ENCODE data around the gene NFKBIL1. TPM values are rescaled to one million over a fixed set of nuclear protein-coding genes. Genes with fewer than 3 reads are reported as not detected.
A peak's percentile ranks its signal among the peaks of the same experiment; 100 is the strongest.

The NFKBIL1 gene
- total RNA-seq, 3 donors from 2014 or later, result 22.3 to 34.7 (median 26.5) TPM

DNA sequence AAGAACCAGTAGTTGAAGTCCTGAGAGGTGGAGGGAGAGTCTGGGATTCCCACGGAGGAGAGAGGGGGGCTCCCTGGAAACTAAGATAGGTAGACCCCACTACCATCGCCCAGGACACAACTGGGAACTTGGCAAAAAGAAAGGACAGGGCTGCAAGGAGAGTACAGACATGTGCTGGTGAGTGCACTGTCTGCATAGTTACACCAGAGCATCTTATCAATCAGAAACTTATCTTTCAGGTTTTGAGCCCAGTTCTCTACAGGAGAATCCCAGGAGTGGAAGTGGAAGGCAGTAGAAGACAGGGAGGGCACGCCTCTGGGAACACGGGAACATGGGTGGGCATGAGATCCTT lies 12.2 kb downstream of the NFKBIL1 start:
- no peak for DNase-seq (ENCODE audit: low spot score in 2 of 2)
- intact Hi-C loops (cut with DNase I; ENCODE audit: low total_unique reads), result no loop called here
- no peaks in the 10 kb centered on the region for H3K4me1 ChIP-seq
- no peaks in the 10 kb centered on the region for H3K27me3 ChIP-seq
- peak overlapping the region in 1 of 2 donors; percentile 38 for H3K27ac ChIP-seq
- H3K36me3 ChIP-seq, result no peaks in the 10 kb centered on the region
- no peak overlapping the region for H3K4me3 ChIP-seq
- no peaks in the 10 kb centered on the region for H3K9me3 ChIP-seq
- TF ChIP-seq, protein P1, sequence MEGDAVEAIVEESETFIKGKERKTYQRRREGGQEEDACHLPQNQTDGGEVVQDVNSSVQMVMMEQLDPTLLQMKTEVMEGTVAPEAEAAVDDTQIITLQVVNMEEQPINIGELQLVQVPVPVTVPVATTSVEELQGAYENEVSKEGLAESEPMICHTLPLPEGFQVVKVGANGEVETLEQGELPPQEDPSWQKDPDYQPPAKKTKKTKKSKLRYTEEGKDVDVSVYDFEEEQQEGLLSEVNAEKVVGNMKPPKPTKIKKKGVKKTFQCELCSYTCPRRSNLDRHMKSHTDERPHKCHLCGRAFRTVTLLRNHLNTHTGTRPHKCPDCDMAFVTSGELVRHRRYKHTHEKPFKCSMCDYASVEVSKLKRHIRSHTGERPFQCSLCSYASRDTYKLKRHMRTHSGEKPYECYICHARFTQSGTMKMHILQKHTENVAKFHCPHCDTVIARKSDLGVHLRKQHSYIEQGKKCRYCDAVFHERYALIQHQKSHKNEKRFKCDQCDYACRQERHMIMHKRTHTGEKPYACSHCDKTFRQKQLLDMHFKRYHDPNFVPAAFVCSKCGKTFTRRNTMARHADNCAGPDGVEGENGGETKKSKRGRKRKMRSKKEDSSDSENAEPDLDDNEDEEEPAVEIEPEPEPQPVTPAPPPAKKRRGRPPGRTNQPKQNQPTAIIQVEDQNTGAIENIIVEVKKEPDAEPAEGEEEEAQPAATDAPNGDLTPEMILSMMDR (IDR thresholded peaks at IDR 0.05), result no peak
- TF ChIP-seq POLR2AphosphoS5 (IDR thresholded peaks at IDR 0.05) (no peak), POLR2A (IDR thresholded peaks at IDR 0.05) (no peak)

DNA sequence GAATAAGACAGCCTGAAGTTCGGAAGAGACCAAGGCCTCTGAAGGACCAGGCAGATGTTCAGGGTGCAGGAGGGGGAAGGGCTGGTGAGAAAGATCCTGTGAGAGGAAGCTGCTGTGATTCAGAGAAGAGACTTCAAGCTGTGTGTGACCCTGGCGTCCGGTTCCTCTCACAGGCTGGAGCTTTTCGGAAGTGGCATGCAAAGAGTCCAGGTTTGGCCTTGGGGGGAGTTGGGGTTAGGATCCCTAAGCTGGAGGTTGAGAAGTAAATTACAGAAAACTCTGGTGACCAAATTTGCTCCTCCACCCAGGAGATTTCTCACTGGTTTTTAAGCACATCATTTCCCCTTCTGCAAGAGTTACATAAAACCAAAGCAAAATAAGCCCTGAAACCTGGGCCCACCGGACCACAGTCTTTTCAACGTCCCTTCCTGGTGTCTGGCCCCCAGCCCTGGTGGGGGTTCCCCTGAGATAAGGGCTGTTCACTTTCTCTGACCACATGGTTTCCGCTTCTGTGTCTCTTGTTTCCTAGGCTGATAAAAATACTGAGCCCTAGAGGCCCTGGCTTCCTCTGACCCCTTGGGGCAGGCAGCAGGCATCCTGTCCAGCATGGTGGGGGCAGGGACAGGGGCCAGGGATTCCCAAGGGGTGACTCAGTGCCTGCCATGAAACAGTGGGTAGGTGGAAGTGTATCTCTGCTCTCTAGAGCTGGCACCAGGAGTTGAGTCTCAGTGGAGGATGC lies 12.7 kb downstream of the NFKBIL1 start:
- H3K4me1 ChIP-seq, result no peaks in the 10 kb centered on the region
- no peaks in the 10 kb centered on the region for H3K36me3 ChIP-seq
- peak overlapping the region in 1 of 2 donors; percentile 38 for H3K27ac ChIP-seq
- DNase-seq (ENCODE audit: low spot score in 2 of 2), result no peak
- H3K27me3 ChIP-seq, result no peaks in the 10 kb centered on the region
- no peak overlapping the region for H3K4me3 ChIP-seq
- TF ChIP-seq POLR2AphosphoS5 (IDR thresholded peaks at IDR 0.05) (peak in 1 of 3 donors; percentile 43), POLR2A (IDR thresholded peaks at IDR 0.05) (no peak)
- H3K9me3 ChIP-seq, result no peaks in the 10 kb centered on the region
- intact Hi-C loops (cut with DNase I; ENCODE audit: low total_unique reads), result no loop called here

DNA sequence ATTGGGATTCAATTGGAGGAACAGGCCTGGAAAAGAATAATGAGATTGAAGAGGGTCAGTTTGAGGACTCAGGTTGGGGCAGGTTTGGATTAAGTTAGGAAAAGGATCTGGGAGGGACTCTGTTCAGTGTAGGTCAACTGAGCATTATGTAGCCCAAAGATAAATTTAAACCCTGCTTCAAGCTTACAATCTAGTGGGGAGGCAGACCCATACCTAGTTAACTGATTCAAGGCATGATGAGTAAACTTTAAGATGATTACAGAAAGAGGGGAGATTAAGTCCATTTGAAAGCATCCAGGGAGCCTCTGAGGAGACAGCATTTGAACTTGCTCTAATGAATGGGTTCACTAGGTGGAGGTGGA lies 13.3 kb downstream of the NFKBIL1 start:
- H3K4me3 ChIP-seq, result no peak overlapping the region
- no peaks in the 10 kb centered on the region for H3K36me3 ChIP-seq
- intact Hi-C loops (cut with DNase I; ENCODE audit: low total_unique reads), result no loop called here
- H3K4me1 ChIP-seq, result no peaks in the 10 kb centered on the region
- no peaks in the 10 kb centered on the region for H3K9me3 ChIP-seq
- DNase-seq (ENCODE audit: low spot score in 2 of 2), result no peak
- H3K27me3 ChIP-seq, result no peaks in the 10 kb centered on the region
- TF ChIP-seq POLR2AphosphoS5 (IDR thresholded peaks at IDR 0.05) (no peak), POLR2A (IDR thresholded peaks at IDR 0.05) (no peak)
- TF ChIP-seq, protein P1 (IDR thresholded peaks at IDR 0.05), result no peak
- H3K27ac ChIP-seq, result peak overlapping the region in 1 of 2 donors; percentile 23

DNA sequence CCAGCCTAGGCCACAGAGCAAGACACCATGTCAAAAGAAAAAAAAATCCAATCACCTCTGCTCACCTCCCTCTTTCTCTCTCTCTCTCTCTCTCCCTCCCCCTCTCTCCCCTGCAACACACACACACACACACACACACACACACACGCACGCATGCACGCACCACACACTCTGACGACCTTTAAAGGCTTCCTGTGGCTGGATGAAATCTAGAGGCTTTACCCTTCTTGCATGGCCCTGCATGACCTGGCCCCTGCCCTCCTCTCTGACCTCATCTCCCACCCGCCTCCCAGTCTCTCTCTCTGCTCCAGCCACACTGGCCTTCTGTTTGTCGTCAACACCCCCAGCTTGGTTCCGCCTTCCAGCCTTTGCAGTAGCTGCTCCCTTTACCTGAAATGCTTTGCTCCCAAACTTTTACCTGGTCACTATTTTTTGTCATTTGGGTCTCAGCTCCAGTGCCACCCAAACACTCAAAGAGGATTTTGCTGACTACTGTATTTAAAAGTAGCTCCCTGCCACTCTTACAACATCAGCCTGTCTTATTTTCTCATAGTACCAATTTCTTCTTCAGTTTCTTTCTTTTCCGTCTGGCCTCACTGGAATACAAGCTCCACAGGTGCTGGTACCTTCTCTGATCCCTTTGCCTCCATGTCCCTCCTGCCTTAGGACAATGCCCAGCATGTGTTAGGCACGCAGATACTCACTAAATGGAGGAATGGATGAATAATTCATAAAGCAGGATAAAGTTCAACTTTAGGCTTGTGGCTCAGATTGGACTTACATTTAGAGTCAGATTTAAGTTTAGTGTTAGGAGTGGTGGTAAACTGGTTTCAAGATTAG lies 20.3 kb downstream of the NFKBIL1 start:
- TF ChIP-seq POLR2A (IDR thresholded peaks at IDR 0.05) (no peak), POLR2AphosphoS5 (IDR thresholded peaks at IDR 0.05) (no peak)
- TF ChIP-seq, protein P1 (IDR thresholded peaks at IDR 0.05), result no peak
- H3K4me3 ChIP-seq, result no peak overlapping the region
- no peaks in the 10 kb centered on the region for H3K4me1 ChIP-seq
- no peak for DNase-seq (ENCODE audit: low spot score in 2 of 2)
- H3K36me3 ChIP-seq, result no peaks in the 10 kb centered on the region
- H3K27me3 ChIP-seq, result peaks cover 0 to 4% of the 10 kb centered on the region in 2 donors
- intact Hi-C loops (cut with DNase I; ENCODE audit: low total_unique reads), result no loop called here
- H3K9me3 ChIP-seq, result no peaks in the 10 kb centered on the region
- no peak overlapping the region for H3K27ac ChIP-seq

DNA sequence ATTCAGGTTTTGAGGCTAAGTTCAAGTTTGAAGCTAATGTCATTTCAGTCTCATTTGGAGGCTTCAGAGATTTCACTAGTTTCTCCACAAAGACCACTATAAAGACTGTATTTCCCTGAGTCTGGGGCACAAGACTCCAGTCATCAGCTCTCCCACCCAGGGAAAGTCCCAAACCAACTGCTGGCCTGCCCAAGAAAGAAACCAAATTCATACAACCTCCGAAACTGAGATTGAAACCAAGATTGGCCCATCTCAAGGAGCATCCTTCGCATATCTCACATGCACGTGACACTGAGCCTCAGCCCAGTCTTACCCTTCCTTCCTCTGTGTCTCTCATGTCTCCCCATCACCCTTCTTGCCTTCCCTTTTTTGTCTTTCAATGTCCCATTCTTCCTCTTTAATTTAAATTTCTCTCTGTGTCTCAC lies 21.1 kb downstream of the NFKBIL1 start:
- TF ChIP-seq POLR2AphosphoS5 (IDR thresholded peaks at IDR 0.05) (no peak), POLR2A (IDR thresholded peaks at IDR 0.05) (no peak)
- TF ChIP-seq, protein P1 (IDR thresholded peaks at IDR 0.05), result no peak
- H3K27ac ChIP-seq, result no peak overlapping the region
- H3K27me3 ChIP-seq, result peaks cover 0 to 4% of the 10 kb centered on the region in 2 donors
- H3K36me3 ChIP-seq, result no peaks in the 10 kb centered on the region
- no peaks in the 10 kb centered on the region for H3K4me1 ChIP-seq
- no peak overlapping the region for H3K4me3 ChIP-seq
- DNase-seq (ENCODE audit: low spot score in 2 of 2), result no peak
- H3K9me3 ChIP-seq, result no peaks in the 10 kb centered on the region
- intact Hi-C loops (cut with DNase I; ENCODE audit: low total_unique reads), result no loop called here

Measured in breast epithelium (tissue), 4 donors.